ENCODE results near the gene DCPS.
"Not testable (repeated sequence)": the region's sequence is repeated elsewhere in the genome, so short reads cannot be mapped to it uniquely, and the experiment has no call there.

Gene DCPS

DNA sequence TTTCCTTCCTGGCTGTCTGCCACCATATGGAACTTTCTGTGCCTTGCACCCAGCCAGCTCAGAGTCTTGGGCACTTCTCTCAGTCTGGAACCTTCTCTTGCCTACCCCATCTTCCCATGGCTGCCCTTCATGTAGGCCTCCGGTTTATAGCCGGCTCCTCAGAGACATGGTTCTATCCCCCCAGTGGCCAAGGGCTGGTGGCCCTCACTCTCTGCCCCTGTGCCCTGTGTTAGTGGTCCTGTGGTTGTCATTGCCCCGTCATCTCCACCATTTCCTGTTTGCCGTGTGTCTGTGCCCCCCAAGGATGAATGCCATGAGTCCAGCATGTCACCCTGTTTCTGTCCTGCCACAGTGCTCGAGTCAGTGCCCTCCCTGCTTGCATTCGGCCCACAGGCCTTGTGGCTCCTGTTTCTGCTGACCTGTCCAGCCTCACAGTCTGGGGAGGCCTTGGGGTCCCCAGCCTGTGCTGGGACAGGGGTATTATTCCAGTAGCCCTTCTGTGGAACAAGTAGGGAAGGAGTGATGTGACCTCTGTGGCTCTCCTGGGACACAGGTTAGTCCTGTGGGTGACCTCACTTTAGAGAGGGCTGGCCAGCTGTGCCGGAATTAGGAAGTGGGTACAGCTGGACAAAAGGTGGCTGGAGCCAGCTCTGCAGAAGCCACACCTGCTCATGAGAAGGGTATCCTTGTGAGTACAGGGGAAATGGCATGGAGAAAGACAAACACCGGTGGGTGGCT is 82.3 kb downstream of the DCPS start:
- peak in 1 of 2 experiments; percentile 29 for DNase-seq

DNA sequence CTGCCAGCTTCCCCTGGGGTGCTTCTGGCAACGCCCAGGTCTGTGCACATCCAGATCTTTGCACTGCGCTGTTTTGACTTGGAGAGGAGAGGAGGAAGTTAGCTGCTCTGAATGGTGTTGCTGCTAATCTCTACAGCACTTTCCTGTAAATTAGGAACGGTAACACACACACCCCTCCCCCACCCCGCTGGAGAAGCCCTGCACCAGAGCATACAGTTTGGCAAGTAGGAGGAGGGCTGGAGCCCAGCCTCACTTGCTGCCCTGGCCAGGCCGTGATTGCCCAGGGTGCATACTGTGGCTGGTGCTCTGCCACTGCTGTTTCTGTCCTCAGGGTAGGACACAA is 82.8 kb downstream of the DCPS start:
- peak in 1 of 2 experiments; percentile 48 for DNase-seq

DNA sequence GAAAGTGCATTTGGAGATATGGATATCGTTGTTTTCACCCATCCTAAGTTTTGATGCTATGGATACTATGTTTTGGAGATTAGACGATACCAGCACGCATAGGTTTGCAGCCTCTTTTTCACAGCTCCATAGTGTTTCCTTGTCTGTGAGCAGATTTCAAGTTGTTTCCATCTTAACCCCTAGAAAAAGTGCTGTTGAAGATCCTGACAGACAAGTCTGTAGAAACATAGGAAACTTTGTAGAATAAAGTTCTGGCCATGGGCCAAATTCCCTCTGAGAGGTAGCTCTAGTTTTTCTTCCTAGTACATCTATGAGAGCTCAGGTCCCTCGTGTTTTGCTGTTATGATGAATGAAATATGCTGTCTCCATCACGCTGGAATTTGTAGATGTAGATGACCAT is 84.0 kb downstream of the DCPS start:
- no peak for DNase-seq

DNA sequence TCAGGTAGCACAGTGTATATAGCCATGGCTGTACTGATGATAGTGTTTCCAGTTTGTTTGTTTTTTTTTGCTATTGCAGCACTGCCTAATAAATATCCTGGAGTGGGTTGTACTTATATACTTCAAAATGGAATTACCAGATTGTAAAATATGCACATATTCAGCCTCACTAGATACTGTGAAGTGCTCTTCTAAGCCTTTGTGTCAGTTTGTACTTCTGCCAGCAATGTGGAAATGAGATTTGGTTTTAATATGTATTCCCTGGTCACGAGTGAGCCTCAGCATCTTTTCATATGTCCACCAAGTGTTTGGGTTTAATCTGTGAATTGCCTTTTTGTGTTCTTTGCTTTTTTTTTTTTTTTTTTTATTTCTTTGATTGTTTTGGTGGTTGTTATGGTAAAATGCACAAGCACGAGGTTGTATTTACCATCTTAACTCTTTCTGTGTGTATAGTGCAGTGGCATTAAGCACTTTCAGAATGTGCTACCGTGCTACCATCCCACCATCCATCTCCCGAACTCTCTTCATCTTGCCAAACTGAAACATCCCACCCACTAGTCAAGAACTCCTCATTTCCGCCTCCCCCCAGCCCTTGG is 86.5 kb downstream of the DCPS start:
- DNase-seq, result no peak

DNA sequence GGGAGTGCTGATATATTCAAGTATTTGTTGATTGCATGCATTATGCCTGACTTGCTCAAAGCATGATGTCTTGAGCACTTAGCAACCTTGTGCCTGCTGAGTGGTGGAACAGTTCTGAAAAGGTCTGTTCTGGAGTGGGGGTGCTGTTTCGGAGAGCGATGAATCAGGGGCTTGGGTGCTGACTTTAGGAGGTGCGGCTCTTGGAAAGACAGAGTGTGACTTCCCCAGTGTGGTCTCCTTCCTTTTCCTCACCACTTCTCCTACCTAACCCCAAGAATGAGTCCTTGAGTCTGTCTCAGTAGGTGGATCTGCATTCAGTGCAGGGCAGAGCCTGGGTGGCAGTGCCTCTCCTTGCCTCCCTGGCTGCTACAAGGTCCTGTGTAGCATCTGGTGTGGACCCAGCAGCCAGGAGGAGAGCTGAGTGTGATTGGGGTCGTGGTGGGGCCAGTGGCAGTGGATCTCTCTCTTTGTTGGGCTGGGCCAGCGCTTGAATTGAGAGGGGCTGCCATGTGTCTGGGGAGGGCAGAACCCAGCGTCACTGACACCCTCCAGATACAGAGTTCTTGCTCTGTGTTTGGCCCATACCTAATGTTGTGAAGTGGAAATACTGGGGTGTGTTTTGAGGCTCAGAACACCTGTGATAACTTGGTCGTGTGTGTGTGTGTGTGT is 87.6 kb downstream of the DCPS start:
- DNase-seq, result no peak

DNA sequence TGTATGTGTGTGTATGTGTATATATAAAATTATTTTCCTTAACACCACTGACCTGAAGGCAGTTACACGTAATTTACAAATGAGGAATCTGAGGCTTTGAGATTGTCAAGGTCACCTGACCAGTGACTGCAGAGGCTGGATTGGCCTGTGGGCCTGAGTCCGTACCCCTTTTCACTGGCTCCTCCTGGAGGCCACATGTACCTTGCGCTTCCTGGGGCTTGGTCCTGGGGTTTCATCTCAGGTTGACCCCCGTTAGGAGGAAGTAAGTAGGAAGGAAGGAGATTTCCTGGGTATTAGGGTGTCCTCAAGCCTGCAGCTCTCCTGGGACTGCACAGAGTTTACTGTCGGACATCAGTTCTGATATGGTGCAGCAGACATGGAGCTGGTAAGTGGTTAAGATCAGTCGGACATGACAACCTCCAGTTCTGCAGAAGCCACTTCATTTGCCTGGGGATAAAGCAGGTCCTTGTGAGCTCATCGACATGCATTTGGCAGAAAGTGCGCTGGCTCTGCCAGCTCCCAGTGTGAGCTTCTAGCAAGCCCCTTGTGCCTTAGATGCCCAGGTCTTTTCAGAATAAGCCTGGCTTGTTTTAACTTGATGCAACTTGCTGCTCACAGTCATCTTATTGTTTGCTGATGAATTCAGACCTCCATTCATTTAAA is 88.2 kb downstream of the DCPS start:
- no peak for DNase-seq

DNA sequence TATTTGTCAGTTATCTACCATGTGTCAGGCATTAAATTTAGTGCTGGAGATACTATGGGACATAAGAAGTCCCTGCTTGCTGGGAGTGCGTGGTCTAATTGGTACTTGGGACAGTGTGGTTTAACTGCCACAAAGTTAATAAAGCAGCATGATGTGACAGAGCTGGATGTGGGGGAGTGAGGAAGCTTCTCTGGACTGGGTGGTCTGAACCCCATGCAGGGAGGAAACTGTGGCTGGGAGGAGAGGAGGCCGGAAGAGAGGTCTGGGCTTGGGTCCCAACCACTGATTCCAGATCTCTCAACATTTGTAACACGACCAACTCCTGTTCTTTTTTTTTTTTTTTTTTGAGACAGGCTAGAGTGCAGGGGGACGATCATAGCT is 88.8 kb downstream of the DCPS start:
- DNase-seq, result no peak

DNA sequence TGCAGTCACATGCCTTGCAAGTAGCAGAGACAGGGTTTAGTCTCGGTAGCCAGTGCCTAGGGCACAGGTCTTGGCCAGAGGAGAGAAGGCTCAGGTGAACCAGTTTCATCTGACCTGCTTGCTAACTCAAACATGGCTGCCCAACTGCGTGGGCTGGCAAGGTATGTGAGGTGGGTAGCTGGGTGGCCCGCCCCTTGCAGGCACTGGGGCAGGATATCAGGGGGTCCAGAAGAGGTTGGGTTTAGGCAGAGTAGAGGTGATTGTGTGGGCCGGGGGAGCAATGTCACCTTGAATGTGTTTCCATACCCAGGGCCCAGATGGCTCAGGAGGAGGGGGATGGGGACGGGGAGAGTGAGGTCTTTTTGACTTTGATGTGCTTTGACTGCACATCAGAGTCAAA is 89.3 kb downstream of the DCPS start:
- DNase-seq, result no peak

DNA sequence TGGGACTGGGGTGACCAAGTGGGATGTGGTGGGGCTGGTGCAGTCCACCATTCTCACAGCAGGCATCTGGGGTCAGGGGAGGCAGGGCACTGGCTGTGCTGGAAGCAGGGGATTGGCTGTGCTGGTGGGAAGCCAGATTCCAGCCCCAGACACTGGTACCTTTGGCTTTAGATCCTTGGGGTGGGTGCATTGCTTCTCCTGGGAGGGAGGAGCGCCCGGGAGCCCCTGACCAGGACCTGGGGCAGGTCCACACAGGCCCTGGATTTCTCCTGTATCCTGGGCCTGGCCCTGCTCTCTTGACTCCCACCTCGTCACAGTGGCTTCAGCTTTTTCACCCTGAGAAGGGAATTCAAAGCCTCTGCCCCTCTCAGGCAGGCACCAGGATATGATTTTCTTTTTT is 90.2 kb downstream of the DCPS start:
- no peak for DNase-seq

DNA sequence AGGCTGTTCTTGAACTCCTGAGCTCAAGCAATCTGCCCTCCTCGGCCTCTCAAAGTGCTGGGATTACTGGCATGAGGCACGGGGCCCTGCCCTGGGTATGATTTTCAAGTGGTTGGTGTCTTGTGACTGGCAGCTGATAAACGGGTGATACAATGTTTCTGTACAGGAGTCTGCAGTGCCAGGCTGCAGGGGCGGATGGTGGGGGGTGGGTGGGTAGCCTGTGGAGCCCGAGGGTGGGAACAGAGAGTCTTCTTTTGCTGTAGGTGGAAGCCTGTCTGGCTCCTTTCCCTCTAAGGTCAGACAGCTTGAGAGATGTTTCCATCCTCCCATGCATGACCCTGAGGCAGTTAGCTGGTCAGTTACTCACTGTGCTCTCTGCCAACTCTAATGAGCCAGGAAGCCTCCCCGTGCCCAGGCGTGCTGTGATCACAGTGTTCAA is 90.8 kb downstream of the DCPS start:
- DNase-seq, result not testable (repeated sequence)
